HL-60 (cell line): ENCODE data around the gene KNOP1.

Experiments used
- CTCF ChIP-seq: IDR thresholded peaks from one replicate; pipeline ENCODE4 v1.5.1; 2011; ENCODE audit warnings: low read length, control low read depth, inconsistent platforms; ENCODE audit not compliant: insufficient read depth
- POLR2AphosphoS5 ChIP-seq: IDR thresholded peaks from 2 replicates; pipeline ENCODE4 v1.6.1; 2012; ENCODE audit warnings: low read depth
- SPI1 ChIP-seq: IDR thresholded peaks from 2 replicates; pipeline ENCODE4 v1.6.1; 2012; ENCODE audit warnings: low read depth, mild to moderate bottlenecking, borderline replicate concordance

GRCh38 chr16:19709381-19710136 is 8.5 kb downstream of the KNOP1 start:
- TF ChIP-seq CTCF (no peak), POLR2AphosphoS5 (no peak), SPI1 (no peak)
